ENCODE measurements around the gene NR2F2.
A peak's percentile ranks its signal among the peaks of the same experiment; 100 is the strongest.

NR2F2 gene

DNA sequence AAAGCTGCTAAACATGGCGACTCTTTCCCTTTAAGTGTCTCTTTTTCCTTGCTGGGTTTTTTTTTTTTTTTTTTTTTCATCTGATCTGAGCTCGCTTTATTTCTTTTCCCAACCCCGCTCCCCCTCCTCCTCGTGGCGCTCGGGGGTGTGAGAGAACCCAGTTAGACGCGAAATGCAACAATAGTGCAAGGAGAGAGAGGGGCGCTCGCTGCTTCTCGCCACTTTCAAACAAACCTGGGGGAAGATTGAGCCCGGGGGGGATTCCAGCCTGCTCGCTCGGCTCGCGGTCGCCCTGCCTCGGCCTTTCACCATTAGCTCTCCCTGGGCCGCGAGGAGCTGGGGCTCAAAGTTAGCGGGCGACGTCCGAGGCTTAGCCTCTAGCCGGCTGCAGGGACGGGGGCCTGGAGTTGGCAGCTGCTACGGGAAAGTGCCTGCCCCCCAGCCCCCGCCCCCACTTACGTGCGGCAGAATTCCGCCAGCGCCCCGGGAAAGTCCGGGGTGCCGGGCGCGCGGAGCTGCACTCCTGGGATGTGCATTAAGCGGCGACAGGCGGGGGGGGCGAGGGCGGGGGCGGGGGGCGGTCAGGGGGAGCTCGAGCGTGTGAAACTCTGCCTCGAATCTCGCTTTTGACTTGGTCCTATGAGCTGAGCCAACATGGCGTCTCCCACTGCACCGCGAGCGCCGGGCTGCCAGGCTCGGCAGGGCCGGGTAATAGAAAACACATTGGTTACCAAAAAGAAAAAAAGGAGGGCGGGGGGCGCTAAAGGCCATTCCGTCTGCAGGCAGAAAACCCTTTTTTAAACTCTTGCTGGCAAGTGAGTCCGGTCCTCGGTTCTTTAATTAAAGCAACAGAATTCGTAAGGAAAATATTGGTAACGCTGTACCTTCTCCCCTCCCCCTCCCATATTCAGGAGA lies 10.4 kb downstream of the NR2F2 start:
- no peak for DNase-seq (ENCODE audit: low read depth, low spot score)
- peak overlapping the region; percentile 94 for H3K27ac ChIP-seq

GRCh38 chr15:96341513-96342405 lies 11.3 kb downstream of the NR2F2 start:
- H3K27ac ChIP-seq: peak overlapping the region; percentile 94

DNA sequence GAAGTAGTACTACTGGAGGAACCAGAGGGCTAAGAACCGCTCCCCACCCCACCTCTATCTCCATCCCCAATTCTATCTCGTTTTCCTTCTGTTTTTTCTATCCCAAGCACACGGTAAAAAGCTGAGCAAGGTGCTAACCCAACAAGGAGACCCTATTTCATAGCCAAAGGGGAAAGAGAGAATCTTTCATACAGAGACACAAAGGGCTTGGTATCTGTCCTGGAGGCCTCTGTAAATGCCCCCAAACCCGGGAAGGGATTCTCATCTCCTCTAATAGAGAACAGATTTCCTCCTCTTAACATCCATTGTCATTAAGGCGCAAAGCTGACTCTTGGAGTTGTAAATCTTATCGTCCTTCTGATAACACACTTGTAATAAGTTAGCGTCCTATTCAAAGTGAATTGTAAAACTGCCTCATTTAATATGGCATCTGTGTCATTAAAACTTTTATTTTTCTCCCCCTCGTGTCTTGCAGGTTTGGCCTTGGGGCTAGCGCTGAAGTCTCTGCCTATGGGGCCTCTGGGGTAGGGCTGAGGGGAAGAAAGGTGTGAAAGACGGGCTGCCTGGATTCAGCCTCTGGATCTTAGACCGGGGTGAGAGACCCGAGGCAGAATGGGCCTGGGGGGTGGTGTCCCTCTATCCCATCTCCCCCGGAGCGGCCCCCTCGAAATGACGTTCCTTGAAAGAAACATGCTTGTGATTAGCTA lies 12.1 kb downstream of the NR2F2 start:
- no peak overlapping the region for H3K27ac ChIP-seq
- no peak for DNase-seq (ENCODE audit: low read depth, low spot score)

More at GRCh38 chr15:96341513-96342405, 11.3 kb downstream of the NR2F2 start:
- no peak for DNase-seq (ENCODE audit: low read depth, low spot score)

- DNase-seq (ENCODE audit: low read depth, low spot score): no peak
- no peak overlapping the region for H3K27ac ChIP-seq
Observed at GRCh38 chr15:96343113-96344059, 12.9 kb downstream of the NR2F2 start.

DNA sequence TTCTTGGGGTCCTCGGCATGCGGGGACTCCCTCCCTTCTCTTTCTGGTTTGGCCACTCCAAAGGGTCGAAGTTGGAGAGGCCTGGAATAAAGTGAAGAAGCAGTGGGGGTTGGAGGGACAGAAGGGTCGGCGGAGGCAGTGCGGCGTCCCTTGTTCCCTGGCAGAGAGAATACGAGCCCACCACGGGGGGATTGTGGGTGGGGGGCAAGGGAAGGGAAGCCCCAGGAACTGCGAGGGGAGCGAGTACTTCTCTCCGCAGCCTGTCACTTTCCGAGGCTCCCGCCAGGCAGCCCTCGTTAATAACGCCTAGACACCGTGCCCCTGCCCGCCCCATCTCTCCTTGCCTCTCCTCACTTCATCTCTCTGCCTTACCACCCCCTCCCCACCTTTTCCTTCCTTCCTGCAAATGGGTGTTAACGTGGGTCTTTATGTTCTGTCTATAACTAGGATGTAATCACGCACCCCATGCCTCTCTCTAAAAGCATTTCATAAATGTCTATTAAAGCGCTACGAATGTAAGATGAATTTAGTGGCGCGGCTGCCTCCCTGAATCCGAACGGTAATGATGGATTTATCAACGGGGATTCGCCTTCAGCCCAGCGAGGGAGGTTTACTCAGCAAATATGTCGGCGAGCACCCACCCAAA lies 13.7 kb downstream of the NR2F2 start:
- no peak for DNase-seq (ENCODE audit: low read depth, low spot score)
- H3K27ac ChIP-seq: no peak overlapping the region

- no peak overlapping the region for H3K27ac ChIP-seq
- DNase-seq (ENCODE audit: low read depth, low spot score): no peak
Observed at GRCh38 chr15:96344706-96345559, 14.4 kb downstream of the NR2F2 start.

DNA sequence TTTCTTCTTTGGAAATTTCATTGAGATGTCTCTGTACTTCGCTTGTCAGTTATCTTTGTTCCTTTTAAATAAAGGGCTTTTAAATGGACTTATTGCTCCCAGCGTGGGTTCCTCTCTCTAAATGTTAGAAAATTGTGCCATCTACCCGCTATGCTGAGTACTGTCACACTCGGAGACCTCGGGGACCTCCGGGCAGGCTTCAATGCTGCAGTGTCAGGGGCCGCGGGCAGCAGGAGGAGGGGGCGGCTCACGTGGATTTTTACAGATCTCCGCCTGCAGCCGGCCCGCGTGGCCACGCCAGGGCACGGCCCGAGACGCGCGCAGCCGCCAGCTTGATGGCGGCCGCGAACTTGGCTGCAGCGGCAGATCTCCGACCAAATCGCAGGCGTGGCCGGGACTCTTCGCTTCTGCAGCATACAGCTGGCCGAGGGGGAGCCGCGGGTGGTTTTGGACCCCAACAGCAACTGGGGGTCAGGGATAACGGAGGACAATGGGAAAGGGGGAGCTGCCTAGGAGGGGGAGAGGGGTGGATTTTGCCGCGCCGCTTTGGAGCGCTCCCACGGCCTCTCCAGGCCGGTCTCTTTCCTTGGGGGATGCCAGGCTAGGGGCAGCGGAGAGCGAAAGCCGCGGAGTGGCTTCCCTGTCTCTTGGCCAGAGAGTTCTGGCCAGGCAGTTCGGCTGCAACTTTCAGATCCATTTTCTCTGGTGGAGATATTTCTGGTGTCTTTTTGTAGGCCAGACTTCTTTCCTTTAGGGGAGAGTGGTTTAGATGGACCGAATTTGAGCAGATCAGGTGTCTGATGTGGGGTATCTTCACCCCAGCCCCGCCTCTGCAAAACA lies 15.3 kb downstream of the NR2F2 start:
- no peak overlapping the region for H3K27ac ChIP-seq

DNA sequence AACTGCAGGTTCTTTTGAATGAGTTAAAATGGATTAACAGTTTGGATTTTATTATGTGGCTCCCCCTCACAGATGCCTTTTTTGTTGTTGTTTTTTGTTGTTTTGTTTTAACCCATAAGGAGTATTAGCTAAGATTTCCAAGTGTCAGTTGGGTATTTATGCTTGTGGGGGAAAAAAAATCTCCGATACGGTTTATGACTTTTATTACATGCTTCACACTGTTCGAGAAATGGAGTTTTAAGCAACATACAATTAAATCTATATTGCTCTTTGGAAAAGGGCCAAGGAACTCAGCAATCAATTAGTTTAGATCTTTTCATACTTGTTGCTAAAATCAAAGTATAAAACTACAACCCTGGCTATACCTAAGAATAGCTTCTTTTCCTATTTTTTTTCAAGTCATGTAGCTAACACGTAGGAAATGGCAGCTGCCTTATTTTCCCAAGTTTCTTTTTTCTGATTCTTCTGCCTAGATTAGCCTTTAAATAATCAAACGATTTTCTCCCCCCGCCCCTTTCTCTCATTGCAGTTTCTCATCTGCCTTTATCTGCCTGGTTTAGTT lies 16.0 kb downstream of the NR2F2 start:
- DNase-seq (ENCODE audit: low read depth, low spot score): no peak
- no peak overlapping the region for H3K27ac ChIP-seq

More for the DNA sequence above, 15.3 kb downstream of the NR2F2 start:
- no peak for DNase-seq (ENCODE audit: low read depth, low spot score)

DNA sequence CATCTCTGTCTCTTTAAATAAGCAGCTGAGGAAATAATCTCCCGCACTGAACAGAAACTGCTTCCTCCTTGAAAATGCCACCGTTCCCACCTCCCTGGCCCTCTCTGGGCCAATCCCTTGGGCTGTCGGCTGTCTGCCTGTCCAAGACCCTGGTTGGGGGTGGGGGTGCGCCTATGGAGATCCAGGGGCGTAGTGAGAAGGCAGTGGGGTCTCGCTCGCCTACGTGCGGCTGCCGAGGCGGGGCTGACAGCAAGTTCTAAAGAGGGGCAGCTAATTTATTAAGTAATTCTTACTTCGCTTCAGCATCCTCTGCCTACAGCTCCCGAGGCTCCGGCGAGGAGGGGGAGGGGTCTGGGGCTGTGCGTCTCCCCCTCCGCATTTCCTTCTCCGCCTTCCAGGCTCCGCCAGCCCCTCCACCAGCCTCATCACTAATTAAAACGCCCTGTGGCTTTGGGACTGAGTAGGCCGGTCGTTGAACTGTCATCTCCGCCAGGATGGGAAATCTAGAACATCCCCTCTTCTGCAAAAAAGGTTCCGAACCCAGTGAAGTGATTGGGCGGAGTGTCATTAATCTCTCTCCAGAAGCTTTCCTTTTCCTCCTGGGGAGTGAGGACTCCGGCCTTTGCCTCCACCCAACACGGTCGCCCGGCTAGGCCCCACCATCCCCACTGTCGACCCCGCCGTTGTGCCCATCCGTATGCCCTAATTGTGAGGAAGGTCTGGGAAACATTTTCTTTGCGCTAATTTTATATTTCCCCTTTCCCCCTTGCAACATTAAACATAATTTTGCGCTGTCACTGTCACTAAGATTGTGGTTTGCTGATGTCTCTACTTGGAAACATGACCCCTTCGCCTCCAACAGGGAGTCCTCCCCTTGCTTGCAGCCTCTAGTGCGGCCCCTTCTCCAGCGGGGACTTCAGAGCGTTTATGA lies 16.9 kb downstream of the NR2F2 start:
- no peak overlapping the region for H3K27ac ChIP-seq
- DNase-seq (ENCODE audit: low read depth, low spot score): no peak

DNA sequence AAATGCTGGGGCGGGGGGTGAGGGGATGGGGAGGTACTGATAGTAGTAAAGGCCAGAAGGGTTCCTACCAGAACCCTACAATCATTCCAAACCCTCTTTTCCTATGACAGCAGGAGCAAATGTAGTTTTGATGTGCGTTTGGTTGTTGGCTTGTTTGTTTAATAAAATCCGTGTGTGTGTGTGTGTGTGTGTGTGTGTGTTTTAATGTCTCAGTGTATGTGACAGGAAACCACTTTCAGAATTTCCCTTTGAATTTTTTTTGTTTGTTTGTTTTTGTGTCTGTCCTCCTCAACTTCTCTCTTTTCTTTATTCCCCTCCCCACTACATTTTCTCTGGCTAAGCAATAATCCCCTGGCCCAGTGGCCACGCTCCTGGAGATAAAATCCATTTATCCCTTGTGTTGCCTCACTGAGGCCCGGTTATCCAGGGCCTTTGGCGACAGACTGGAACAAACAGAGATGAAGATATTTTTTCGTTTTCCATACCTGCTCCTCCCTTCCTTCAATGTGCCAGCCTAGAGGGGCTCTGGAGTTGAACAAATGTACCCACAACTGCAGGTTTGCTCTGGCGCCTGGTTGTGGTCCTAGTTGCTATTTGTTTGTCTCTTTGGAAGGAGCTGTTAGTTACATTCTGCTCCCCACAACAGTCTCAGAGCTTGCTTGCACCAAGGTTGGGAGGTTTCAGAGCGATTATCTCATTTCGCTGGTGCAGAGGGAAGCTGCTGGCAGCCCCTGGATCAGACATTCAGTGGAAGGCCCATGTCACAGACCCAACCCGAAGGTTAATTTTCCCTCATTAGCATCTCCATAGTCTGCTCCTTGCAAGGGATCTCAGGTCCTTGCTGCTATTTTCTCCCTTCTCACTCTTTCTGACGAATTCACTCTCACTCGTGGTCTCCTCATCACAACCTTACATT lies 17.9 kb downstream of the NR2F2 start:
- DNase-seq (ENCODE audit: low read depth, low spot score): no peak
- no peak overlapping the region for H3K27ac ChIP-seq

DNA sequence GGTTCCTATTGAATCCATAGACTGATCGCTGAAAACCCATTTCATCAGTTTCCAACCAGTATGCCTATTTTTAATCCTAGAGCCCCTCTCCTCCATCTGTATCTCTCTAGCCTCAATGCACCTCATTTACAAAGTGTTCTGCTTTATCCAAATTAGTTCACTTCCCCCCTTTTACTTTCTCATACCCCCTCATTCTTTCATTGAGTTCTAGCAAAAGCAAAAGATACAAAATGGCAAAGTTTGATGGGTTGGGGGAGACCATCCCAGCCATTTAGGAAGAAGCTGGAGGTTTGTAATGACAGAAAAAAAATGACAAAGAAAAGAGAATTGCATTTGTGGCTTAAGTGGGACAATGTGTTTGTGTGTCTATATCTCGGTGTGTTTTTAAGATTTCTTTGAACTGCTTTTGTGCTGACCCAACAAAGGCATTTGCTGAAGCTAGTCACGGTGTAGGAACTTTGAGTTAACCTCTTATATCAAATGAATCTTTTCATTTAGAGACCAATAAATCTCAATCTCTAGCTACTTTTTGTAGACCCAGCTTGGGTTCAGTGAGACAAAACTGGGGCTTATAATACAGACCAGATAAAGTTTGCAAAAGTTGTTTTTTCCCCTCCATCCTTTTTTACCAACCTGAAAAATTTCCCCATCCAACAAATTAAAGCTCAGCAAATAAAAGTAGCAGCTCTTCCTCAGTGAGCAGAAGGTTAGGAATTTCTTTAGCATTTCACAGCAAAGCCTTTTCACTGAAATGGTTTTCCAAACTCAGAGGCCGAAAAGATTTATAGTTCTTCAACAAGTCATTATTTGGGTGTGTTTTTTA lies 18.7 kb downstream of the NR2F2 start:
- H3K27ac ChIP-seq: no peak overlapping the region
- DNase-seq (ENCODE audit: low read depth, low spot score): no peak

DNA sequence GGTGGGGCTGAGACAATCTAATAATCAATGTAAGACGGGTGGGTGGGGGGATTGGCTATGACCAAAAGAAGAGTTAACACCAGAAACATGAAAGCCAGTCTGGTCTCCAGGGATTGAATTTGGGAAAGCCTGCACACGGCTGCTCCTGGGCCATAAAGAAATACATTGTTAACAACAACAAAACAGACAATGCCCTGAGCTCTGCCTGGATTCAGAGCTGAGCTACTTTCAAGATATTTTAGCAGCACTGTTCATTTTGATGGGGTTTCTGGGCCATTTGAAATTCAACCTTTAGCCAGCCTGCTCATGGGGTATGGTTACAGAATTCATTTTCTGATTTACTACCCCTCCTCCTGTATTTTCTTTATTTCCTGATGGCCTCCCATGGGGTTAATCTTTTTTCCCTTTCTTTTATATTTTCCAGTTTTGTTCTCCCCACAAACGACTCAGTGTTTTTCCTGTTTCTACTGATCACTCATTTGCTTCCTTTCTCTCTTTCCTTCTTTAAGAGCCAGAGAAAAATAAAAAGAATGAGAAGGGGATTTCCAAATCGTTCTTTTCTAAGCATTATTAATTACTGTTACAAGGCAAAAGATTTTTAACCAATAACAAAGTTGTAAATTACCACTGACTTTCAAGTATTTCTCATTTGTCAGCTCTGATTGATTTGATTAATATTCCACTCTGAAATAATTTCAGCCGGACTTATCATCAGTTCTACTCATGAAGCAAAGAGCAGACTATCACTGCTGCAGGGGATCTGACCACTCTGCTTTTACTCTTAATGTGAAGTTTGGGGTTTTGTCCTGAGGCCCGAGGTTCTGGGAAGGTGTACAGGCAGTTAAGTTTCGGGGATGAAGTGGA lies 19.6 kb downstream of the NR2F2 start:
- no peak overlapping the region for H3K27ac ChIP-seq
- no peak for DNase-seq (ENCODE audit: low read depth, low spot score)
